Ovary (tissue), 3 donors: ENCODE measurements around the gene RNF180.

Experiments used
- CTCF ChIP-seq, 3 donors: fragments of 450-650 bp in 2 of 3; fragments of 200-600 bp in 1 of 3; IDR thresholded peaks; one replicate each; pipeline versions ENCODE4 v1.5.1 to v1.8.0; 2016 to 2022; ENCODE audit warnings: antibody characterized with exemption in 3 of 3, mild to moderate bottlenecking in 1 of 3
- EP300 ChIP-seq: sonication (generic); formaldehyde crosslinking; IDR thresholded peaks from one replicate; pipeline ENCODE4 v1.6.1; 2017; ENCODE audit warnings: antibody characterized with exemption
- POLR2A ChIP-seq: fragments of 450-650 bp; IDR thresholded peaks from one replicate; pipeline ENCODE4 v1.6.1; 2017; ENCODE audit warnings: antibody characterized with exemption, mild to moderate bottlenecking, moderate library complexity
- donor health status: DM: no; HTN: no; CAD: no.

- no peak for TF ChIP-seq CTCF (IDR thresholded peaks at IDR 0.05)
- TF ChIP-seq POLR2A, result no peak
- no peak for TF ChIP-seq EP300
These were observed 157.9 kb downstream of the RNF180 start for GRCh38 chr5:64323591-64323990.
